Left lobe of liver (tissue), 2 donors: ENCODE results near the gene IL37. TPM values are rescaled to one million over a fixed set of nuclear protein-coding genes. Genes with fewer than 3 reads are reported as not detected.
"Not testable (repeated sequence)": the region's sequence is repeated elsewhere in the genome, so short reads cannot be mapped to it uniquely, and the experiment has no call there.

Experiments
- ATAC-seq: fragments of 200-7000 bp; cut with Tn5 transposase; one replicate; pipeline ENCODE4 v1.9.1; 2020; ENCODE audit warnings: mild to moderate bottlenecking, moderate library complexity
- DNase-seq: peaks from one replicate; pipeline ENCODE4 v3.0.0-alpha.2; 2020; ENCODE audit warnings: low spot score
- total RNA-seq: library from RNA; stranded (reverse); gene quantifications from one replicate; pipeline ENCODE4 v1.2.1, GENCODE V29; 2021
- donor health status: DM: no; HTN: no; CAD: no; lungs with moderate emphysema.
- donor health status: DM: no; HTN: yes; CAD: no.

Gene IL37
- total RNA-seq, 1 donor from 2014 or later = not detected

DNA sequence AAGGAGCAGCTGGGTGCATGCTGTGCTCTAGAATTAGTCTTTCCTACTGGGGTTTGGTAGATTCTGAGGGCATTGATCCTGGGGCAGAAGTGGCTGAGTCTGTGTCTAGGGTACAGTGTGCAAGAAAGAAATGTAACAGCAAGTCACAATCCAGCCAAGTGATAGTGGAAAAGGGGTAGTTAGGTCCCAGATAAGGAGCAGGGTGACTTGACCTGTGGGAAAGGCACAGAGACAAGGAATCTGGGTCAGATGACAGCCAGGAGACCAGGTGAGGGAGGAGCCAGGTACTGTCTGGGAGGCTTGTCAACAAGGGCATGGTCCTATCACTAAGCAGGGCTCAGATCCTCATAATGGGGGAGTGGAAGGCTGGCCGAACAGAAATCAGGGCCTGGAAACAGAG is 8.1 kb downstream of the IL37 start:
- DNase-seq = no peak
- ATAC-seq = no peak

DNA sequence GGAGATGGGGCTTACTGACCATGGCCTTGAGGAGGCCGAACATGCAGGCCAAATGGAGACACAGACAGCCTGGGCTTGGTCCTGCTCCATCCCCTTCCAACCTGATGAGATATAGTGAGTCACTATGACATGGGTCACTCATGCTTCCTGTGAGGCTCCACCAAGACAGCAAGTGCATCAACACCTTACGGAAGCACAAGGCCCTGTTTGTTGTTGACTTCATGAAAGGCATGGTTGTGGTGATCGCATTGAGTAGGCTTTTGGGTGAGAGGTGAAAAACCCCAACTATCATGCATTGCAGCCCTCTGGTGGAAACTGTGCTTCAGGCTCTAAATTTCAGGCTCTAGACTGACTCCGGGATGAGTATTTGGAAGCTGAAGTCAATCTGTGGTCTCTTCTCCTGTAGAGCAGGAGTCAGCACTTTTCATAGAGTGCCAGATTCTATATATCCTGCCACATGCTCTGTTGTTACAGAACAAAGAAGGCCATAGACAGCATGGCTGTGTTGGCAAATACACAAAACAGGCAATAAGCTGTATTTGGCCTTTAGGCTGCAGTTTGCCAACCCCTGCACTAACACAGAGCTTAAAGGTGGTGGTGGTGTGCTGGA is 10.1 kb downstream of the IL37 start:
- DNase-seq = no peak
- no peak for ATAC-seq

DNA sequence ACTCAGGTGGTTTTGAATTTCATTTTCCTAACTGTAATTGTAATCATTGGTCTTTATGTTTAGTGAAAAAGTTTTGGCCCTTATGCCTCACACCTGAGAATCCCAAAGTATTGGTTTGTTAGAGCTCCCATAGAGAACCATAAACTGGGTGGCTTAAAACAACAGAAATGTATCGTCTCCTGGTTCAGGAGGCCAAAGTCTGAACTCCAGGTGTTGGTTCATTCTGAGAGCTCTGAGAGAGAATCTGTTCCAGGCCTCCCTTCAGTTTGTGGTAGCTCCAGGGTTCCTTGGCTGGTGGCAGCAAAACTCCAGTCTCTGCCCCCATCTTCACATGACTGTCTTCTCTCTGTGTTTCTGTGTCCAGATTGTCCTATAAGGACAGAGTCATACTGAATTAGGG is 11.0 kb downstream of the IL37 start:
- ATAC-seq (peak; percentile 83), DNase-seq (no peak)

DNA sequence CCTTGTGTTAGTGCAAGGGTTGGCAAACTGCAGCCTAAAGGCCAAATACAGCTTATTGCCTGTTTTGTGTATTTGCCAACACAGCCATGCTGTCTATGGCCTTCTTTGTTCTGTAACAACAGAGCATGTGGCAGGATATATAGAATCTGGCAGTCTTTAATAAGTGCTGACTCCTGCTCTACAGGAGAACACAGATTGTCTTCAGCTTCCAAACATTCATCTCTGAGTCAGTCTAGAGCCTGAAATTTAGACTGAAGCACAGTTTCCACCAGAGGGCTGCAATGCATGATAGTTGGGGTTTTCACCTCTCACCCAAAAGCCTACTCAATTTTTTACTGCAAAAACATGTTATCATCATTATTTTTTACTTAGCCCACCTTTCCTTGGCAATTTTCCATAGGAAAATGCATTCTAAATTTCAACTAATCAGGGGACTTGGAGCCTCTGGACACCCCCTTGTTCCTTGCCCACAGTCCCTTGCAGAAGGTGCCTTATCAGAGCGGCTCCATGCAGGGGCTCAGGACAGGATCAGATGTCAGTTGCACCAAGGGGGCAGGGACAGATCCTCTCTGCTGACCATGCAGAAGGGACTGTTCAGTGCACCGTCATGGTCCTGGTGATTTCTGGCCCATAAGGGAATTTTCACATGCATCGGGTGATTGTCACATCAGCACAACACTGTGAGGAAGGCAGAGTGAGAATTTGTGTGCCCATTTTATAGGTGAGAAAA is 12.4 kb downstream of the IL37 start:
- ATAC-seq = no peak

DNA sequence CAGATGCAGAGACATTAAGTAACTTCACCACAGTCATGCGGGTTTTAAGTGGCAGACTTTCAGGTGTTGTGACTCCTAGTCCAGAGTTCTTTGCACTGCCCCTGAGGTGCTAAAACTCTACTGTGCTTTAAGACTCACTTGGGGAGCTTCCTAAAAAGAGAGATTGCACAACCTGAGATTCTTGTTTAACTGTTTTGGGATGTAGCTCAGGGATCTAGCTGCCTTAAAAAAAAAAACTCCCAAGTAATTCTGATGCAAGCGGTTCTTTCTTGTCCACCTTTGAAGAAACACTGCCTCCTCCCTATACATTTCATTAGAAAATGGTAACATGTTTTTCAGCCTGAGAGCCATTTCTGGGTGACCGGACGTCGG is 13.0 kb downstream of the IL37 start:
- no peak for ATAC-seq
- no peak for DNase-seq

More for the DNA sequence above, 12.4 kb downstream of the IL37 start:
- DNase-seq = no peak

DNA sequence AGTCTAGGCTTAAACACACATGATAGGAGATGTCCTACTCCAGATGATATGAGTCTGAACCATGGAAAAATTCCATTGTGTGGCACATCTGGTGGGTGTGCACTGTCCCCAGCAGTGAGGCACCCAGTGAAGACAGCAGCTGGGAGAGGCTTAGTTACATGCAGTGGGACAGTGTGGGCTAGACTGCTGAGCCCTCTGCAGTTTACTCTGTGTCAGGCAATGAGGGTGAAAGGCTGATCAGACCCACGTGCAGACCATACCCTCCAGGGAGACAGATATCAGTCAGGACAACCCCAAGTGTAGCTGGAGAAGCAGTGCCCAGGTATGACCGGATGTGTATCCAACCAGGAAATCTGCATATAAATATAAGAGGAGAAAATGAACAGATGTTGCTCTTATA is 13.4 kb downstream of the IL37 start:
- ATAC-seq = no peak
- DNase-seq = no peak

DNA sequence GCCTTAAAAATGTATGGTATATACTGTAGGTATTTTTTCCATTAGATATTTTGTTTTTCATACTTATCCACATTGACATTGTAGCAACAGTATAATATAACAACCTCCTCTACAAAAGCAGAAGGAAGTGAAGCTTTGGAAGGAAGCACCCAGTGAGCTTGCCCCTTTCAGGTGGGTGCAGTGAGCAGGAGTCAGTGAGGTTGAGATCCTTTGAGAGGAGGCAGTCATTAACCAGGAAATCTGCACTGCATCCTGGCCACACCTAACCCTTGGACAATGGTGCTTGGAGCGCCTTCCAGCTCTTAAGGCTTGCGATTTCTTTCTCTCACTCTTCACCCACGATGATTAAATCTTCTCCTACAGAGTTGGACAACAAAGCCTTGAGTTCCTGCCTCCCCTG is 13.9 kb downstream of the IL37 start:
- DNase-seq (no peak), ATAC-seq (peak; percentile 88)

DNA sequence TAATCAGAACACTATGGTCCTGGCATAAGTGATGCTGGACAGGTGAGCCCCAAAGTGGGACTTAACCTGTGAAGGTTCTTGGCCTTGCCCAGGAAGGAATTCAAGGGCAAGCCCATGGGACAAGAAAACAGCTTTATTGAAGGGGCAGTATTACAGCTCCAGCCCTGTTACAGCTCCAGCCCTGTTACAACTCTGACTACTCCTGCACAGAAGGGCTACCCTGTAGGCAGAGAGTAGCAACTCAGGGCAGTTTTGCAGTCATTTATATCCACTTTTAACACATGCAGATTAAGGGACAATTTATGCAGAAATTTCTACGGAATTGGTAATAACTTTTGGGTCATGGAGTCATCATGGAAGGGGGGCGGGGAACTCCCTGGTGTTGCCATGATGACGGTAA is 15.7 kb downstream of the IL37 start:
- ATAC-seq (no peak), DNase-seq (no peak)

DNA sequence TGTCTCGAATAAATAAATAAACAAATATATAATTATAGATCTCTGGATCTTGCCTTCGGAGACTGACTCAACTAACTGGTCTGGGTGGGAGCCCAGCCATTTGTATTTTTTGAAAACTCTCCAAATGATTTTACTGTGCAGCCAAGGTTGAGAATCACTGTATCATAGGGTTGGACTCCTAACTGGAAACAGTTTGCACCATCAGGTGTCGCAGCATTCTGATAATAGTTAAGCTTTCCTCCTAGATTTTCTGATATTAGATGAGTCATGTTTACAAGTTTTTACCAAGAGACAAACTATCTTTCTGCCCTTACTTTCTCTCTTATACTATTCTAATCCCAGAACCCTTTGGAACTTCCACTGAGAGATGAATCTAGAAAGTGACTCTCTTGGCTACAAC is 16.8 kb downstream of the IL37 start:
- no peak for DNase-seq
- ATAC-seq = no peak

DNA sequence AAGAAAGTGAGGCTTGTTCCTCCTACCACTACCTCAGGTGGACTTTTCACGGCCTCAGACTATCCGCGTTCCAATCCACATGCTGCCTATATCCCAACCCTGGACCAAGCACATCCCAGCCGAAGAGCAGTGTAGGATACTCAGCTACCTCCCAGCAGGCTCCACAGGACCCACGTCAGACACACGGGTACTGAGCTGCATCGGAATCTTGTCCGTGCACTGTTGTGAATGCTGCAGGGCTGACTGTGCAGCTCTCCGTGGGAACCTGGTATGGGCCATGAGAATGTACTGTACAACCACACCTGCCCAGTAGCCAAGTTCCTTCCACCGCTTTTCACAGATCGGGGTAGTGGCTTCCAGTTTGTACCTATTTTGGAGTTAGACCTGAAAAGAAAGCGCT is 22.3 kb downstream of the IL37 start:
- no peak for DNase-seq
- ATAC-seq = no peak

DNA sequence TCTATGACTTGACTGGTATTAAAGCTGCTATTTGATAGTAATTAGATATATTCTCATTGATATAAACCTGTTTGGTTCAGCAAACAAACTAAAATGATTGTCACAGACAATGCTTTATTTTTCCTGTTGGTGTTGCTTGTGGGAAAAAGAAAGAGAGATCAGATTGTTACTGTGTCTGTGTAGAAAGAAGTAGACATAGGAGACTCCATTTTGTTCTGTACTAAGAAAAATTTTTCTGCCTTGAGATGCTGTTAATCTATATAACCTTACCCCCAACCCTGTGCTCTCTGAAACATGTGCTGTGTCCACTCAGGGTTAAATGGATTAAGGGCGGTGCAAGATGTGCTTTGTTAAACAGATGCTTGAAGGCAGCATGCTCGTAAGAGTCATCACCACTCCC is 23.2 kb downstream of the IL37 start:
- not testable (repeated sequence) for ATAC-seq, DNase-seq

DNA sequence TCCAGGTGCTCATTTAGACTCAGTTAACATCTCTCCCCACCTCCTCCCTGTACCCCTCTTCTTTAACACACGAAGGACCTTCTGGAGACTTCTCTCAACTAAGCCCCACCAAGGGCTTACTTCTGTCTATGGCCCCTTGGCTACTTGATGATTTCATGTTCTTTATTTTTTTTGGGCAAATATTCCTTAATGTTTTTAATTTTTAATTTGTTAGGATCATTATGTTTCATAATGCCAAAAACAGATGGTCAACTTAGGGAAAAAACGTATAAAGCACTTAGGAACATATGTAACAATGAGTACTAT is 25.9 kb downstream of the IL37 start:
- no peak for DNase-seq
- ATAC-seq = no peak

DNA sequence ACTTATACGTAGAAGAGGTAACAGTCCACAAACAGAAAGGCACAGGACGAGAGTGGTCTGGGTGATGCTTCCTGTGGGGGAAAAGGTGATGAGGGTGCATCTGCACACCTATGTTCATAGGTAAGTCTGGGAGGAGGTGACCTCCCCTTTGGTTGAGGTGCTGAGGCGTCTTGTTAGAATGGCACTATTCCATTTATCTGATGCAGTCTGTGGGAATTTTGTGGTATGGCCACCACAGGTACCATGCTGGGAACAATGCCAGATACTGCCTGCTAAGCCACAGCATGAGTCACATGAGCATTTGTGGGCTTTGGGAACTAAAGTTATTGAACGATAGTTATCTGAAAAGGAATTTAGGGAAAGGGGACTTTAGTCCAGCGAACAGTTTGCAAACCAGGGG is 27.9 kb downstream of the IL37 start:
- peak; percentile 3 for ATAC-seq
- no peak for DNase-seq

DNA sequence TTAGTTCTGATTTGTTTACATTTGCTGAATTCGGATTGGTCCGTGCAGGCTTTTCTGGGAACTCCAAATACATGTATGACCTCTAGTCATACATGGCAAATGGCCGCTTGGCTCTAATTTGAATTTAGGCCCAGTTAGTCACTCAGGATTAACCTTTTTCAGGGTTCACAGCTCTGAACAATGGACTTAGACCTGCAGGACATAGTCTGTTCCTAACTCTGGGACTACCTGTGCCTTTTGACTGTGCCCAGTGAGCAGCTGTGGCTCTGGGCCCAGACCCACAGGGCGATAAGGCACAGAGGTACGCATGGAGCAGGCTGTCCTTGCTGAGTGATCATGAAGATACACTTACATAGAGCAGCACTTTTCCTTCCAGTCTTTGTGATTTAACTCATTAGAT is 28.5 kb downstream of the IL37 start:
- ATAC-seq = peak; percentile 90
- DNase-seq = peak; percentile 93

DNA sequence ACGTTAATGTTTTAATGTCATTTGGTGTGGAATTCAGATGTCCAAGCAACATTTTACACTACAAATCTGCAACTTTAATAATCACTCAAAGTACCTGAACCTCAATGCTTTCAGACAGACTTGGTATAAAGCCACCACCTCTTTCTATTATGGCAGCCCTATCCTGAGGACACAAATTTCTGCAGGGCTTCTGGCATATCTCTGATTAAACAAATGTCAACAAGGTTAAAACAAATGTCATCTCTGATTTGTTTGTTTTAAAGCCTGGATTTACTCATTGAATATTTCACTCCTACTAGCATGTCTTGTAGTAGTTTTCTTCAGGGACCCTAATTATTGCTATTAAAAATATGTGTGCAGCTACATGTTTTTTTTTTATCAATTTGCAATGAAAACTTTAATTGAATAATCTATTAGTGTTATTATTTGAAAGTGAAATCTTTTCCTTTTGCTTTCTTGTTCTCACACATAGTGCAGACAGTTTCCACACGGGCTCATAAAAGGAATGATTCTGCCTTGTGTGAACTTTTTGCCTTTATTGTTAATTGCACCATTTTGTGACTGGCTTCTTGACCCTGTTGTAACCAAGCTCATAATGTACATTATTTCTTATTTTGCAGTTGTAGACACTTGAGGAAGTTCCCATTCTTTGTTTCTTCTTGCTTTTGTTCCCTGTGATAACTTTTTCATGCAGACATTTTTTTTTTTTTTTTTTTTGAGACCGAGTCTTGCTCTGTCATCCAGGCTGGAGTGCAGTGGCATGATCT is 30.1 kb downstream of the IL37 start:
- ATAC-seq (peak; percentile 30), DNase-seq (no peak)

DNA sequence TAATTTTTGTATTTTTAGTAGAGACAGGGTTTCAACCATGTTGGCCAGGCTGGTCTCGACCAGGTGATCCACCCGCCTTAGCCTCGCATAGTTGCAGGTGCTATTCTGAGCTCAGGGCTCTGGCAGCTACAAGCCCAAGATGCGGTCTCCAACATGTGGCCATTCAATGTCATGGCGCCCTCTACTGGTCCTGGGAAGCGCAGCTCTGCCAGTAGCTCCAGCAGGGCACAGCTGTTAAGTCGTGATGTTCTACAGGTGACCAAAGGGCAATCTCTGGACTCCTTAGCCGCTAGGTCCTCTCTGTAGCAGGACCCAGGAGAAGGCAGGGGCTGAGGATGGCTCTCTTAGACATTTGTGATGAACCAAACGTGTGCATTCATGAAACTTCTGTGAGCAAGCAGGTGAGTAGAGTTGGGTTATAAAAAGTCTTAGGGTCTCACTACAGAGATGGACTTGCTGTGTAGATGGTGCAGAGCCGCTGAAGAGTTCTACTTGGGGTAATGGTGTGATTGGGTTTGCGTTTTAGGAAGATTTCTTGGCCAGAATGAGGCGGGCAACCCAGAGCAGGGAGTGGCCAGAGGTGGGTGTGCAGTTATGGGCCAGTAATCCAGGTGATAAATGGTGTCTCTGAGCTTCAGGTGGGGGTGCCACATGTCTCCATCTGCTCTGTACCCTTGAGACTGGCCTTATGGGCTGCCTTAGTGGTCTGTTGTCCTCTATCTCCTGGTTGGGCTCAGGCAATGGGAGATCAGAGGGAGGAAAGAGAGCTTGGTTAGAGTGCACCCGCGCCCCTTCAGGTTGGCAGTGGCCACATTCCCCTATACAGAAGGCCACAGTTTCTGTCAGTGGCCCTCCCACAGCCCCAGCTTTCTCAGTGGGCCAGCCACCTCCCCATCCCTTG is 31.0 kb downstream of the IL37 start:
- ATAC-seq (peak; percentile 76), DNase-seq (peak; percentile 77)

DNA sequence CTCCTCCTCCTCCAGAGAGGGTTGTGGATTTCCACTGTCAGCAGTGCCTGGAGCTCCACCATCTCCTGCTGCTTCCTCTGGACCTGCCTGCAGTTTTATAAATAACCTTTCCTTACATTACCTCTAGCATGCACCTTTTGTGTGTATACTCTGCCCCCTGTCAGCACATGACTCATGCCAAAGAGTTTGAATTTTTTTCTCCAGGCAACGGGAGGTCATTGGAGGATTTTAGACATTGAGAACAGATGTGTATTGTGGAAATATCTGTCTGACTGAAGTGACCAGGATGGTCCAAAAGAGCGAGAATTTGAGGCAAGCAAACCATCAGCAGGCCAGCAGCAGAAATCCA is 31.7 kb downstream of the IL37 start:
- ATAC-seq (no peak), DNase-seq (no peak)

DNA sequence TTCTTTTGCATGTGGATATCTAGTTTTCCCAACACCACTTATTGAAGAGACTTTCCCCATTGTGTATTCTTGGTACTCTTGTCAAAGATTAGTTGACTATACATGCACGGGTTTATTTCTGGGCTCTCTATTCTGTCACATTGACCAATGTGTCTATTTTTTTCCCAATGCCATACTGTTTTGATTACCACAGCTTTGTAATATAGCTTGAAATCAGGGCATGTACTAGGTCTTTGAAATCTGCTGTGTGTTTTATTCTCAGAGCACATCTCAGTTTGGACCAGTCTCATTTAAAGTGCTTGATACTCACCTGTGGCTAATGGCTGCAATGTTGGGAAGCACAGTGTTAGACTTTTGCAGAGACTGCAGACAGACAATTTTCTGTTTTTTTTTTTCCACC is 34.0 kb downstream of the IL37 start:
- no peak for DNase-seq
- ATAC-seq = no peak

DNA sequence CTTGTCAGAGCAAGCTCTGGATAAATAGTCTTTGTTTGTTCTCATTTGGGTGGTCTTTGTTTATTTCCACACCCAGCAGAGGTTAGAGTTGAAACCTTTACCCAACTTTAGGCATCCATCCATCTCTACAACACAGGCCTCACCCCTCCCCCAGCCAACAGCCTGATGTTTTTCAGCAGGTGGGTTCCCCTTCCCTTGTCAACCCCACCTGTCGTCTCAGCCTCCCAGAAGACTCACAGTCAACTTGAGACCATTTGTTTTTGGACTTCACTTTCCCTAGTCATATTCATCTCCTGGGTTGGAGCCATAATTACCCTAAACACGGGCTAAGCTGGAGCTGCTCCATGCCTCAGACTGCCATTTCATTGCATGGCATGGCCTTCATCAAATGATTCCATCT is 35.1 kb downstream of the IL37 start:
- ATAC-seq (no peak), DNase-seq (no peak)

DNA sequence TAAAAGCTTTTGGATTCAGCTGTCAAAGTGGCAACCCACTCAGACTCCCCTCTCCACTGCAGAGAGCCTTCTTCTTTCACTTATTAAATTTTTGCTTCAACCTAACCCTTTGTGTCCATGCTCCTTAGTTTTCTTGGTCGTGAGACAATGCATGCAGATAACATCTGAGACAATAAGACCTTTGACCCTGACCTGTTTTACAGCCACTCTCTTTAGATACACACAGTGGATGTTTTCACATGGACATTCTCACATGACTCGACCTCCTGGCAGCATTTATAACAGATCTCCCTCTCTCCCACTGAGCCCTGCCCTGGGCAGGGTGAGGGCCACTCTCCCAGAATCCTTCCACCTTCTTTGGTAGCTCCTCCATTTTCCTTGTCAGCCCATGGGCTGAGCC is 36.4 kb downstream of the IL37 start:
- no peak for ATAC-seq

DNA sequence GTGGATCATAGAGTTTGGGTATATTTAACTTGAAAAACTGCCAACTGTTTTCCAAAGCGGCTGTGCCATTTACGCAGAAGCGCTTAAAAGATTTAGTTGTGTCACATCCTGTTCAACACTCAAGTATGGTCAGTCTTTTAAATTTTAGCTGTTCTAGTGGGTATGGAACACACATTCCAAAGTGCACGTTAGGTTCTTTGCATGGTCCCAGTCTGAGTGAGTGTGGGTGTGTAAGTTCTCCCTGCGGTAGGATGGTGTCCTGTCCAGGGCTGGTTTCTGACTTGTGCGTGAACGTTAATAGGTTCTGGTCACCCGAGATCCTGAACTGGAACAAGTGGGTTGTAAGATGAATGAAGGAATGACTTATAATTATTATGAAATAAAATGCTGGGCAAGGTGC is 38.5 kb downstream of the IL37 start:
- no peak for ATAC-seq

More for the DNA sequence above, 36.4 kb downstream of the IL37 start:
- DNase-seq = no peak

More for the DNA sequence above, 38.5 kb downstream of the IL37 start:
- DNase-seq = no peak
